Measurements from ENCODE around the gene ZAP70. TPM values are rescaled to one million over a fixed set of nuclear protein-coding genes. Genes with fewer than 3 reads are reported as not detected.

ZAP70 gene
- total RNA-seq, 2 donors from 2014 or later, result 2.2 to 3.4 TPM

GRCh38 chr2:97760480-97761049, 47.2 kb downstream of the ZAP70 start:
- H3K9ac ChIP-seq (ENCODE audit: low read depth in 2 of 2, low read length in 2 of 2), result no peak overlapping the region
- H3K27me3 ChIP-seq, result no peaks in the 10 kb centered on the region
- intact Hi-C loops (cut with DNase I), result no loop called here
- no peak for TF ChIP-seq CTCF (IDR thresholded peaks at IDR 0.05)
- peaks cover under 1% of the 10 kb centered on the region for H3K36me3 ChIP-seq
- H3K4me3 ChIP-seq, result no peak overlapping the region
- no peaks in the 10 kb centered on the region for H3K4me1 ChIP-seq
- H3K27ac ChIP-seq, result no peak overlapping the region
- H3K9me3 ChIP-seq, result no peaks in the 10 kb centered on the region
- no peak for DNase-seq

DNA sequence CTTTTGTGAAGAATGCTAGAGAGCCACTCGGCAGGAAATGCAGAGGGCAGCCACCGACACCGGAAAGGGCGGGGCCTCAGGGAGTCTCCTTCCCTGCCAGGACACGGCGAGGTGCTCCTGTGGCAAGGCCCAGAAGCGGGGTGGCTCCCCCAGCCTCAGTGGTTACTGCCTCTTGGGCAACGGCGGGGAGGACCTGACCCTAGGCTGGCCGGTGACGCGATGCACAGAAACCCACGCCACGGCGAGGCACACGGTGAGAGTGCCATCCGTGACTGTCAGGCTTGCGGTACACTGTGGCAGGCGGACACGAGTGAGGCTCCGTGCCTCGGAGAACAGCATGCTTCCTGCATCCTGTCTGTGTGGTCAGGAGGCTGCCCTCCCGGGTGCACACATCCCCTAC, 47.8 kb downstream of the ZAP70 start:
- Histone ChIP-seq H3K4me1 (no peaks in the 10 kb centered on the region), H3K9ac (ENCODE audit: low read depth in 2 of 2, low read length in 2 of 2) (no peak overlapping the region), H3K4me3 (no peak overlapping the region), H3K9me3 (no peaks in the 10 kb centered on the region), H3K27me3 (no peaks in the 10 kb centered on the region), H3K27ac (no peak overlapping the region), H3K36me3 (peaks cover 7% of the 10 kb centered on the region)
- no peak for DNase-seq
- intact Hi-C loops (cut with DNase I), result no loop called here
- TF ChIP-seq CTCF (IDR thresholded peaks at IDR 0.05), result no peak

DNA sequence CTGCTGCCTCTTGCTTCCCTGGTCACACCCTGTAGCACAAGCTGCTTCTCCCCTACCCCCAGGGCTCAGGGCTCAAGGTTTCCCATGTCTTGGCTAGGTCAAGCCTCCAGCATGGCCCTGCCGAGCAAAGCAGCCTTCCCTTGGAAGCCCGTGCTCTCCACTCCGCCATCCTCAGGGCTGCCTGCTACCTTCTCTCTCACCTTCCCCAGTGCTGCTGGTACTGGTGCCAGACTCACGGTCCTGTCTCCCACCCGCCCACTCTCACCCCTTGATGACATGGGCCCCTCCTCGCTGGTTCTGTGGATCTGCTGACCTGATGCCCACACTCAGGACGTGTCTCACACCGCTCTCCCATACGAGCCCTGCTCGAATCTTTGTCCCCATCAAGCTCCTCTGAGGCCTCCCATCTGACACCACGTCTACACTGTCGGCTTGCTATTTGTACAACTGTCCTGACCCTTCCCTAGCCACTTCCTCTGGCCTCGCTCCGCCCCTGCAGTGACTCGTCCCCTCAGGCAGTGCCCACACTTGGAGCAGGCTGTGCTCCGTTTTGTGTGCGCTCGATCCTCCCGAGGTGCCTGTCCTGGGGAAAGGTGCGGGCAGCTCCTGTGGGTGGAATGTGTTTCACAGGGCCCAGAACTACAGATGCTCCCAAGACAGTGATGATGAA, 49.9 kb downstream of the ZAP70 start:
- no peak overlapping the region for H3K27ac ChIP-seq
- no peaks in the 10 kb centered on the region for H3K4me1 ChIP-seq
- intact Hi-C loops (cut with DNase I), result no loop called here
- no peak overlapping the region for H3K9ac ChIP-seq (ENCODE audit: low read depth in 2 of 2, low read length in 2 of 2)
- no peaks in the 10 kb centered on the region for H3K27me3 ChIP-seq
- H3K4me3 ChIP-seq, result no peak overlapping the region
- peaks cover 10% of the 10 kb centered on the region for H3K36me3 ChIP-seq
- DNase-seq, result no peak
- no peaks in the 10 kb centered on the region for H3K9me3 ChIP-seq
- no peak for TF ChIP-seq CTCF (IDR thresholded peaks at IDR 0.05)

DNA sequence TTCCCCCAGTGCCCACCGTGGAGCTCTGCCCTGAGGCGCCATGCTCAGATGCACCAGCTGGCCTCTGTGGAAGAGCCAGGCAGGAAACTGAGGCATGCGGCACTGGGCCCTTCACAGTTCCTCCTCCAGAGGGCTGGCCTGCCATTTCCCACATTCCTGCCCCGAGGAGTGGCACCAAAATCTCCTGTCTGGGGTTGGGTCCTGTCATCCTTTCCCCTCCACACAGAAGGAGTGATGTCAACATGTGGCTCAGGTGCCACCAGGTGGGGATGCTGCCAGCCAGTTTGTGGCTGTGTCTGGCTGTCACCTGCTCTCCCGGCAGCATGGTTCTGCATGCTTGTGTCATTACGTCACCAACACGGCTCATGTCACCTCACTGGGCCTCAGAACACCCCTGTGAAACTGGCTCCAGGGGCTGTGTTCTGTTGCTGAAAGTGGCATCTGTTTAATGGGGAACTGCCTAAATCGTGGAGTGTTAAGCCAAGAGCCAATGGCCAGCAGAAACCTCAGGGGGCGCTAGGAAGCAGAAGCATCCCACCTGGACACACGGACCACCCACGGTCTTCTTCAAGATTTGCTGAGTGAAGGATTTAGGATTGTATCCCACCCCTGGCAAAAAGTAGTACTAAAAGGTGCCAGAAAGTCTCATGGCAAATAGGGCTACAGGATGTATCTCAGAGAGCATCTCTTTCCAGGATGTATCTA, 51.3 kb downstream of the ZAP70 start:
- H3K27ac ChIP-seq, result no peak overlapping the region
- intact Hi-C loops (cut with DNase I), result no loop called here

GRCh38 chr2:97765933-97766332, 52.6 kb downstream of the ZAP70 start:
- Histone ChIP-seq H3K4me1 (no peaks in the 10 kb centered on the region), H3K27me3 (no peaks in the 10 kb centered on the region), H3K27ac (no peak overlapping the region), H3K36me3 (peaks cover 10% of the 10 kb centered on the region), H3K9me3 (no peaks in the 10 kb centered on the region), H3K9ac (ENCODE audit: low read depth in 2 of 2, low read length in 2 of 2) (no peak overlapping the region), H3K4me3 (no peak overlapping the region)
- intact Hi-C loops (cut with DNase I), result no loop called here
- TF ChIP-seq CTCF (IDR thresholded peaks at IDR 0.05), result no peak
- no peak for DNase-seq

More for the DNA sequence above, 51.3 kb downstream of the ZAP70 start:
- no peaks in the 10 kb centered on the region for H3K9me3 ChIP-seq
- no peaks in the 10 kb centered on the region for H3K4me1 ChIP-seq
- no peak overlapping the region for H3K9ac ChIP-seq (ENCODE audit: low read depth in 2 of 2, low read length in 2 of 2)
- DNase-seq, result no peak
- no peak for TF ChIP-seq CTCF (IDR thresholded peaks at IDR 0.05)
- no peak overlapping the region for H3K4me3 ChIP-seq
- peaks cover 10% of the 10 kb centered on the region for H3K36me3 ChIP-seq
- no peaks in the 10 kb centered on the region for H3K27me3 ChIP-seq

Measured in colonic mucosa (tissue), 4 donors.